Stimulated activated CD8-positive, alpha-beta memory T cell treated with anti-CD3 and anti-CD28 coated beads, Interleukin-2, amount 100 ng/mL, for 1 hour (primary cell): Measurements from ENCODE around the gene MRTFB.

Experiments used
- DNase-seq, 2 donors: peaks; one replicate each; pipeline ENCODE4 v3.0.0-alpha.2; 2020; ENCODE audit warnings: low read depth in 2 of 2

The MRTFB gene

GRCh38 chr16:14063618-14064581 lies 7.2 kb upstream of the MRTFB start:
- DNase-seq: no peak

GRCh38 chr16:14069818-14070217 lies 1.3 kb upstream of the MRTFB start:
- no peak for DNase-seq

GRCh38 chr16:14070555-14070876 lies 603 bp upstream of the MRTFB start:
- no peak for DNase-seq

GRCh38 chr16:14071576-14072271 lies 605 bp downstream of the MRTFB start:
- DNase-seq: no peak

- DNase-seq: no peak
Observed at GRCh38 chr16:14072360-14072759, 1.2 kb downstream of the MRTFB start.

- no peak for DNase-seq
Observed at GRCh38 chr16:14074544-14074943, 3.4 kb downstream of the MRTFB start.

GRCh38 chr16:14077918-14078317 lies 6.8 kb downstream of the MRTFB start:
- DNase-seq: no peak

- no peak for DNase-seq
Observed at GRCh38 chr16:14086477-14086876, 15.4 kb downstream of the MRTFB start.

- DNase-seq: no peak
Observed at GRCh38 chr16:14087181-14087580, 16.1 kb downstream of the MRTFB start.

GRCh38 chr16:14087590-14088154 lies 16.6 kb downstream of the MRTFB start:
- DNase-seq: no peak

GRCh38 chr16:14088155-14088753 lies 17.1 kb downstream of the MRTFB start:
- no peak for DNase-seq

GRCh38 chr16:14089283-14089823 lies 18.2 kb downstream of the MRTFB start:
- no peak for DNase-seq

GRCh38 chr16:14092561-14092960 lies 21.4 kb downstream of the MRTFB start:
- no peak for DNase-seq

- DNase-seq: no peak
Observed at GRCh38 chr16:14095883-14096551, 24.9 kb downstream of the MRTFB start.

- no peak for DNase-seq
Observed at GRCh38 chr16:14097182-14097959, 26.3 kb downstream of the MRTFB start.

- no peak for DNase-seq
Observed at GRCh38 chr16:14098081-14098480, 27.0 kb downstream of the MRTFB start.

- DNase-seq: no peak
Observed at GRCh38 chr16:14100825-14101224, 29.7 kb downstream of the MRTFB start.

GRCh38 chr16:14101415-14101814 lies 30.3 kb downstream of the MRTFB start:
- DNase-seq: no peak

GRCh38 chr16:14102925-14103720 lies 32.0 kb downstream of the MRTFB start:
- no peak for DNase-seq

- DNase-seq: no peak
Observed at GRCh38 chr16:14104066-14104465, 32.9 kb downstream of the MRTFB start.
